ENCODE results near the gene HSD11B1.

Gene HSD11B1

DNA sequence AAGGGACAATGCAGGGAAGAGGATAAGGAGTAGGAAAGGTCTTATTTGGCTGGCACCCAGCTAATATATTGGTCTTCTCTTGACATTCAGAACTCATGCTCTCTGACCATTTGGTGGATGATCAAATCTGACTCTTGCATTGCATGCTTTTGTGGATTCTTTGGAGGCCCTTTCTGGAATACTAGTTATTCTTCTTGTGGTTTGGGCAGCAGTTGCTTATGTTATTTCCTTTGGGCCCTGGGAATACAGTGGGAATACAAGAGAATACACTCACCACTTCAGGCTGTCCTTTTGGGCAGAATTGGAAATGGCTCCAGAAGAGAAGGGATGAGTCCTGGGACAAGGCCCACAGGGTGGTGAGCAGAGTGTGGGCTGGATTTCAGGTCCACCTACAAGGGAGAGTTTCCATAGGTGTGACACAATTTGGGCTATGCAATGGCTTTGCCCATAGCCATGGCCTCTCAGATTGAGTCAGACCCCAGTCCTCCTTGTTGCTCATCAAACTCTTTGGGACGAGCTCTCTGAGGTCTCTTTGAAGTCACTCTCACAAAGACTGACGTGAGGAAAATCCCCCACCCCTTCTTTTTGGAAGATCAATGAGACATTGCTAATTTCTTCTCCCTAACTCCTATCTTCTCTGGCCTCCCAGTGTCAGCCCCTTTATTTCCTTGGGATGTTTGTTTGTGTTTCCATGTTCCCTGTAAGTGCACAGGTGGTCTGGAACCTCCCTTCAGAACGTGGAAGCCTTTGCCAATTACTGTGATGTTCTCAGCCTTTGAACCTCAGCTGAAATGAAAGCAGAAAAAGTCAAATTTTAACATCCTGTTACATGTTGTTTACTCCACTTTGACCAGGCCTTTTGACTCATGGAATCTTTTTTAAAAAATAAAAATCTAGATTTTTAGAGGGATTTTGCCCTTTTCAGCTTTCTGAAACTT lies 19.4 kb downstream of the HSD11B1 start:
- in situ Hi-C loops (cut with HindIII; ENCODE audit: low sequenced_read_pairs) = no loop called here

DNA sequence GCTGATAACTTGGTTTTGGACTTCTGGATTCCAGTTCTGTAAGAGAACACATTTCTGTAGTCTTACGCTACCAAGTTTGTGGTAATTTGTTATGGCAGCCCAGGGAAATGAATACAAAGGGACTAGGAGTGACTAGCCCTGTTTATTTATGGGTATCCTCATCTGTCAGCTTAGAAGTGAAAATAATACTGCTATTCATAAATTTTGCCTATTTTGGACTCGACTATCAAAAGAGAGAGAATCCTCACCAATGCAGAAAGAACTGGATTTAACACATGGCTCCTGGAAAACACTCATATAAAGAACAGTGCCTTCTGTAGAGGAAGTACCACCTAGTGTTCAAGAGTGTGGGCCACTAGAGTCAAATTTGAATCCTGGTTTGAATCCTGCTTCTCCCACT lies 22.6 kb downstream of the HSD11B1 start:
- in situ Hi-C loops (cut with HindIII; ENCODE audit: low sequenced_read_pairs) = no loop called here

DNA sequence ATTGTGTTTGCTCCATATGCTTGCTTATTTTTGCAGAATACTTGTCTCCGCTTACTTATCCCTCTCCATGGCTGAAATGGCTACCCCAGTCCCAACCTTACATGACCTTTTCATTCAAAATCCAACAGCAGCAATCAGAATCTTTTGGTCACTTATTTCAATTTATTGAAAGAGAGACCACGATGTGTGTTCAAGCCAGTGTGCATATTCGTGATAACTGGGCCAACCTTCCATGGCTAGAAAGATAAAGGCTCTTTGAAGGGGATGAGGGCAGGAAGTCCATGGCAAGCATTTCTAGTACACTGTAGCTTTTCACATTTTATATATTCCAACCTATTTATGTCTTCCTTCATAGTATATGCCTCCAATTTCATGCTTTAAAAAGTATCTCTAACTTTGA lies 23.1 kb downstream of the HSD11B1 start:
- in situ Hi-C loops (cut with HindIII; ENCODE audit: low sequenced_read_pairs) = no loop called here

DNA sequence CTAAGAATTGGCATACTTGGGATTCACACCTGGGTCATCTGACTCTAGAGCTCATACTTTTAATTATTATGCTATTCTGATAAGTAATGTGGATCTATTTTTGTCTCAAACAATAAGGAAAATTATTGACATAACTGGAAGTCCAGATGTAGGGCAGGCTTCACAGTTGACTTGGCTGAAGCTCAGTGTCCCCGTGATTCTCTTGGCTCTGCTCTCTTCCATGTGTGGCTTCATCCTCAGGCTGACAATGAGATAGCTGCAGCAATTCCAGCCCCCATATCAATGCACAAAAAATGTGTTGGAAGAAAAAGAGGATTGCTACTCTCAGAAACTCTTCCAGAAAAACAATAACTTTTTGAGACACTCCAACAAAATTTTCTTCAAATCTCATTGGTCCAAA lies 23.8 kb downstream of the HSD11B1 start:
- in situ Hi-C loops (cut with HindIII; ENCODE audit: low sequenced_read_pairs) = no loop called here

DNA sequence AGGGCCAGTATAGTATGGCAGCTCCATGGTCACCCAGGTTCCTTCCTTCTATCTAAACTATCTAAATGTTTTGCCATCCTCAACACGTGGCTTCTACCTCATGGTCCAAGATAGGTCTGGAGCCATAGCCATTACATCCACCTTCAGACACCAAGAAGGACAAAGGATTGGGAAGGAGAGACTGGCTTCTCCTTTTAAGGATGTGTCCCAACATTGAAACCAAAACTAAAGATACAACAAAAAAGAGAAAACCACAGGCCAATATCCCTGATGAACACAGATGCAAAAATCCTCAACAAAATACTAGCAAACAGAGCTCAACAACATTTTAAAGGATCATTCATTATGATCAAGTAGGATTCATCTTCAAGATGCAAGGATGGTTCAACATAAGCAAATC lies 24.8 kb downstream of the HSD11B1 start:
- in situ Hi-C loops (cut with HindIII; ENCODE audit: low sequenced_read_pairs) = no loop called here

DNA sequence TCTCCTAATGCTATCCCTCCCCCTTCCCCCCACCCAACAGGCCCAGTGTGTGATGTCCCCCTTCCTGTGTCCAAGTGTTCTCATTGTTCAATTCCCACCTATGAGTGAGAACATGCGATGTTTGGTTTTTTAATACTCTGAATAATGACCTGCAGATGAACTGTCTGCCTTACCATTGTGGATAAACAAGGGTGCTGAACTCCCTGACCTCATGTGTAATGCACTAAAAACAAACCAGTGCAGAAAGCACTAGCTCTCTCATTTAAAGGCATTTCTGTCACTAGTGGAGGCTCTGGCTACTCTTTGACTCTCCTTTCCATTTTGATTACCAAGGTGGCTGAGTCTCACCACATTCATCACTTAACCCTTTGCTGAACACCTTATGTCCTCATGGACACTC lies 28.1 kb downstream of the HSD11B1 start:
- in situ Hi-C loops (cut with HindIII; ENCODE audit: low sequenced_read_pairs) = no loop called here

DNA sequence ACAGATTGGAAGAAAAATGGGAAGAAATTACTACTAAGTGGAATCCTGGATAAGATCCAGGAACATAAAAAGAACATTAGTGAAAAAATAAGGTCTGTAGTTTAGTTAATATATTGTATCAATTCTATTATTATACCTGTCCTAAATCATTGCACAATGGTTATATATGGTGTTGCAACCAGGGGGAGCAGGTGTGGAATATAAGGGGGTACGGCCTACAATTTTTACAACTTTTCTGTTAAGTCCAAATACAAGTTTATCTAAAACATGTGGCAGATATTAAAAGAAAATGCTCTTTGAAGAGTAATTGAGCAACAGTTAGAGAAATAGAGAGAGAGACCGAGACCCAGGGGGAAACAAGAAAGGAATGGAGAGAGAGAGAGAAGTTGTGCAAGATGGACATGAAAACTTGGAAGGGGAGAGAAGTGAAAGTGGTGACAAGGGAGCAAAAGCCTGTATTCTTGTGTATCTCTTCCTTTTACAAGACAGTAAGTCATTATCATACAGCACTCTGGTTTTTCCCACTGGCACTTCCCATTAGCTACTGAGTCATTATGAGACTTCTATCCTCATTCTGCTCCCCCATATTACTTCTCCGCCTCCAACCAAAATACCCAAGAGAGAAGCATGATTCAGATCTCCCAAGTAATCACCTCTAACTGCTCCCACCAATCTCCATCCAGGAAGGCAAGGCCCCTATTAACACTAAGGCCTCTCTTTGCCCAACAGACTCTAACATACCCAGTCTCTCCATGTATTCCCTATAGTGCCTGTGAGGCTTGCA lies 29.0 kb downstream of the HSD11B1 start:
- in situ Hi-C loops (cut with HindIII; ENCODE audit: low sequenced_read_pairs) = no loop called here

DNA sequence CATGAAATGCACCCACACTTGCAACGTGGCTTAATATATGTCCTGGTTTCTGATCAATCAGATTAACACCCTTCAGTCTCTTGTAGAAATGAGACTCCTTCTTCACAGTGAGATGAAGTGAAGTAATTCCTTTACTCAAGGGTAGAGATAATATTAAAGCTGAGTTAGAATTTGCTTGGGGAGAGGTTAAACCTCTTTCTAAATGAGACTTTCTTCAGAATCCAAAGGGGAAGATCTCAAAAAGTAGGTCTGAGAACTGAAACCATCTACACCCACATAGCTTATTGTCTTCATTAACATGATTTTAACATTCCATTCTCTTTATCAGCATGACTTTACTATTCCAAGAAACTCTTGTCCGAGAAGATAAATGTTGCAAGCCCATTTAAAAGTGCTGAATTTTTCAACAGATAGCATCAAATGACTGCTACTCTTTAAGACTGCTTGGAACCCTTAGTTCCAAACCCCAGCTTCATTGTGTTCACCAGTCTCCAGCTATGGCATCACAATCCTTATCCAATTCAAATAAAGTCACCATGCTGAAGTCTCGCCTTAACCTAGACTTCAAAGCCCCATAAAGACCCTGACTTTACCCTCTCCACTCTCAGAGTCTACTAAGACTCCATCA lies 32.0 kb downstream of the HSD11B1 start:
- in situ Hi-C loops (cut with HindIII; ENCODE audit: low sequenced_read_pairs) = no loop called here

DNA sequence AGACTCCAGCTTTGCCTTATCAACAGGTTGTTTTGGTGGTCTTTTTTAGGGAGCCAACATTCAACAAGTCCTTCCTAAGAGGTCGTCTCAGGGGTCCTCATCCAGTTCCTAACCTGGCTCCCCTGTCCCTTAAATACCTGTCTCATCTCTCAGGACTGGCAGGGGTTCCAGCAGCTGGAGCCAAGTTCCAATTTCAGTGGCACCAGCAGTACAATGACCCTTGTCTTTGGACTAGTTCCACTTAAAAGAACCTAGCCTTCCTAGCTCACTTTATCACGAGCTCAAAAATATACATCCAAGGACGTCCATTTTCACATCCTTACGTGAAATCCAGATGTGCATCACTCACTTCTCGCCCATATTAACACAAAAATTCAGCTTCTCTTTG lies 32.5 kb downstream of the HSD11B1 start:
- in situ Hi-C loops (cut with HindIII; ENCODE audit: low sequenced_read_pairs) = no loop called here

DNA sequence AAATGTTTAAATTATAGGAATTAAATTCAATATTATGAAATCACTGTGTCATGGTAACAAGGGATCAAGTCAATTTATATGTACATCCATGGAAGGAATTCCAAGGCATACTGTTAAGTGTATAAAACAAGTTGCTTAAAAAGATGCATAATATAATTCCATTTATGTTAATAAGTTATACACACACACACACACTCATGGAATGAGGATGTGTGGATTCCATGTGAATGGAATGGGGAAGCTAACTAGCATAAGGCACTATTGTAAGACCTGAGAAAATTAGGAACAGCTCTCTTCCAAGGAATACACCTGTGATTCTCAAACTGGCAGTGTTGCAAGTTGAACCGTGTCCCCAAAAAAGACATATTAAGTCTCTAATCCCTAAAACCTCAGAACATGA lies 33.6 kb downstream of the HSD11B1 start:
- in situ Hi-C loops (cut with HindIII; ENCODE audit: low sequenced_read_pairs) = no loop called here

DNA sequence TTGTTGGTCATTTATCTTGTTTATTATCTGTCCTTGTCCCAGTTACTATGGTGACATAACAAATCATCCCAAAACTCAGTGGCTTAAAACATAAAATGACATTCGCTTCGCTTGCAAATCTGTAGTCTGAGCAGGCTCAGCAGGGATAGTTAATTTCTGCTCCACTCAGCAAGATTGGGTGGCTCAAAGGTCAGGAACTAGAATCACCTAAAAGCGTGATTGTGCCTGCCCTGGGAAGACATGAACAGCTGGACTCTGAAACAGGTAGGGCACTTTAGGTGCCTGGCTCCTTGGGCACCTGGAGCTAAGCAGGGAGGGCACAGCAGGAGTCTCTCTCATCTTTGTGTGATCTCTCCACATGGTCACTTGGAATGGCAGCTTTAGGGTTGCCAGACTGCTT lies 36.5 kb downstream of the HSD11B1 start:
- in situ Hi-C loops (cut with HindIII; ENCODE audit: low sequenced_read_pairs) = no loop called here

DNA sequence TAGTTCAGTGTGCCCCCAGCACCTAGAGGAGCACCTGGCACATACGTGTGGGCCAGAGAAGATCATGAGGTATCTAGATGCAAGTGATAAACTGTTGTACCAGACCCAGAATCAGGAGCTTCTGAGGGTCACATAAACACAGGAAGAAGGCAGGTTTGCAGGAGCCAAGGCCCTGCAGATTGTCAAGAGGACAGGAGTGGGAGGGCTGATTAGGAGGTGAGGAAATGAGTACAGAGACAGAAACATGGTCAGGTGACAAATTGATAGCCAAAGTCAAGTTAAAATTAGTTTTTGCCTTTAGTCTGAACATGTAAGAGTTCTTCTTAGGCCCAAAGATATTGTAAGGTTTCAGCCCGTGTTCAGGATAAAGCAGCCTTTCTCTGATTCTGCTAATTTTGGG lies 37.2 kb downstream of the HSD11B1 start:
- in situ Hi-C loops (cut with HindIII; ENCODE audit: low sequenced_read_pairs) = no loop called here

DNA sequence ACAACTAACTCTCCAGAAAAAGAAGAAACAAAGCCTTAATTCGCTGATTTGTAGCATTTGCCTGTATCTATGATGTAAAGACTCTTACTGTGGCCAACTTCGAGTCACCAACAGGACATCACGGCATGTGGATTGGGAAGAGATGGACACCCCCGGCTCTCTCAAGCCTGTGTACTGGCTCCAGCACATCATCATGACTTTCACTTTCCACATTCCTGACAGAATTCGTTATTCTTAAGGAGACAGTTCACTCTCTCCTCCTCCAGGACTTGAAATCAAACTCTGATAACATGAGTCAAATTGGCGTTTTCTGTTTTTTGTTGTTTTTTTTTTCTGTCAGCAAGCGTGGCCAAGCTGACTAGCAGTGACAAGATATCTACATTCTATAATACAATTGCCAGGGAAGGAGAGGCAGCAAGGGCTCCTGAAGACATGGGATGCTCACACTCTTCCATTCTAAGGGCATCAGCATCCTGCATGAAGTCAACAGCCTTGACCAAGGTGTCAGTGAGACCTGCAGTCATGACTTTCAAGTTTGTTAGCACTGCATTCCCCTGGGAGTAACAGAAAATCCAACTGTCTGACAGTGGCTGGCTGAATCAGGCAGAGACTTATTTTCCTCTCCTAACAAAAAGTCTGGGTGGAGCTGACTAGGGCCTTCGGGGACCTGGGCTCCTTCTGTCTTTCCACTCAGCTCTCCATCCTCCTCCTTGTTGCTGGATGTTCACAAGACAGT lies 37.9 kb downstream of the HSD11B1 start:
- in situ Hi-C loops (cut with HindIII; ENCODE audit: low sequenced_read_pairs) = no loop called here

DNA sequence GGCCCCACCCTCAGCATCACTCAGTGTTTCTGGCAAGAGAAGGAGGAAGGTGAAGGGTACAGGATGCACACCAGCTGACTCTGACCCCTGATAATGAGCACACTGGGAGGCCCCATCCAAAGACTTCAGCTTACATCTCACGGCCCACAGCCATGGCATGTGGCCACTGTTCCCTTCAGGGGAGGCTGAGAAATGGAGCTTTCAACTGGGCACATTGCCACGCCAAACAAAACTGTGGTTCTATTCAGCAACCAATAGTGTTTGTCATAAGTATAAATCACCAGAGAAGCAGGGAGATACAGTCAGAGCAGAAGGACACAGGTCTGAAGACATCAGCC lies 38.5 kb downstream of the HSD11B1 start:
- in situ Hi-C loops (cut with HindIII; ENCODE audit: low sequenced_read_pairs) = no loop called here

DNA sequence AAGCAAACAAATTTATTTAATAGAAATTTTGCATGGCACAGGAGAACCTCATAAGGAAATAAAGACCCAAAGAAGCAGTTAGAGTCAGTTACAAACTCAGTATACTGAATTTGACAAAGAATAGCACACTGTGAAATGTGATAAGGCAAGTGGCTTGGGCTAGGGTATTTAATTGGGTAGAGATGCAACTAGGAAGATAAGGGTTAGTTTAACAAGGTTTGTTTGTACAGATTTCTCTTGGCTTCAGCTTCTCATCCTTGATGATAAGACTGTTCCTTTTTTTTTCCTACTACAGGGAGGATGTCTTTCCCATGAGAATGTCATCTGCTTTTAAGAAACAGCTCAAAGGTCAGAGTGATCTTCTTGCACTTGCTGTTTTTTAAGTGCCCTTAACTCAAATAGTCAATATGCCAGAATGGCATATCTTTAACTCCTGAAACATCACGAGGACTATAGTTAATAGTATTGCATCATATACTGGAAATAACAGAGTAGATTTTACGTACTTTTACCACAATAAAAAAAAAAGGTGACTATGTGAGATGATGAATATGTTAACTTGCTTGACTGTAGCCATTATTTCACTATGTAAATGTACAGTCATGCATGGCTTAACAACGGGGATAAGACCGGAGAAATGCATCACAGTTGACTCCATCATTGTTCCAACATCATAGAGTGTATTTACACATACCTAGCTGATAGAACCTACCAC lies 42.0 kb downstream of the HSD11B1 start:
- in situ Hi-C loops (cut with HindIII; ENCODE audit: low sequenced_read_pairs) = no loop called here

DNA sequence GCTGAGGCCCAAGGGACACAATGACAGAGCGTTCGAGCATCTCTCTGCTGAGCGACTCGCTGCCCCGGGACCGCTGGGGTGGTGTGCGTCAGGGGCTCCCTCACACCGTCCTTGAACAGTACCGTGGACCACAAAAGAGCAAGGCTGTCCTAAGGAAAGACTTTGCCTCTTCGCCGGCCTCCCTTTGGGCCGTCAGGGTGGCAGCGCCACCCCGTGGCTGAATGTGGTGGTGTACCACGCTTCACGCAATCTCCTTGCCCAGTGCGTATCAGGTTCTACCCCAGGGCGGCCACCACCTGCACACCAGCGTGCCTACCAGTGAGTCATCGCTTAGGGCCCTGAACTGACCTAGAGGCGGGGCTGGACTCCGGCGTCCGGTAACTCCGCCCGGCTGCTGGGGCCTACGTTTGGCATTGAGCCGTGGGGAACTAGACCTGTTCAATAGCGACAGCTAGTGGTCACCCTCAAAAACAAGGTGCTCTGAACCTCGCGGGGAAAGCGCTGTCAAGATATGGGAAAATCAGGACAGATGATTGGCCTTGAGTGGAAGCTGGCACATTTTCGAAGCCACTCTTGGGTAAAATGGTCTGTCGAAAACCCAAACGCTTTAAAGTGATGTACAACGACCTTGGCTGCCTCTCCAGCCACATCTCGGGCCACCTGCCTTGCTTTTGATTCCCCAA lies 43.1 kb downstream of the HSD11B1 start:
- in situ Hi-C loops (cut with HindIII; ENCODE audit: low sequenced_read_pairs) = no loop called here

DNA sequence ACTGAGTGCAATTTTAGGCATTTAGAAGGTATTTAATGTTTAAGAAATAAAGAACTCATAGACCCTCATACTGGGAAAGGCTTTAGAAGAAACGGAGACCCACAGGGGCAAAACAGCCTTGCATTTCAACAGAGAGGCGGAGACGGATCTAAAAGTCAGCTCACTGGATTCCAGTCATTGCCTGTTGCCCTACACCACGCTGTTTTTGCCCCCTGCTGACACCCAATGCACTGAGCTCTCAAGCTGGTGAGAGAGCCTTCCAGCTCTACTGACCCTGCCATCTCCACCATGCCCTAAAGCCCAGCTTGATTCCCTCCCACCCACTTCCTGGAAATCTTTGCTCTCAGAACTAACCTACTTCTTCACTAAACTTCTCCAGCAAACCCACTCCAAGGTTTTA lies 44.0 kb downstream of the HSD11B1 start:
- in situ Hi-C loops (cut with HindIII; ENCODE audit: low sequenced_read_pairs) = no loop called here

DNA sequence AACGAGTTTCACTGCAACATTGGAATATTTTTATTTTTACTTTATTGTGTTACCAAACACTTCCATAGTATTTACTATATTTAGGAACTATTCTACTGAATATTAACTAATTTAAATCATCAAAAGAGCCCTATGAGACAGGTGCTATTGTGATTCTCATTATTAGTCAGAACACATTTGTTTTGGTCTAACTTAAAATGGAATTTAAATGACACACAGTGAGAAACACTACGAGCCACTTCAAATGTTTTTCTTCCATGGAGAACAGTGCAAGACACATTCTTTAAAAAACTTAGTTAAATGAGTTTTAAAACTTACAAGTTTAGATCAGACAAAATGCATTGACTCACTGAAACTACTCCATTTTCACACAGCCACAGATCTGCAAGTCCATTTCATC lies 44.6 kb downstream of the HSD11B1 start:
- in situ Hi-C loops (cut with HindIII; ENCODE audit: low sequenced_read_pairs) = no loop called here

DNA sequence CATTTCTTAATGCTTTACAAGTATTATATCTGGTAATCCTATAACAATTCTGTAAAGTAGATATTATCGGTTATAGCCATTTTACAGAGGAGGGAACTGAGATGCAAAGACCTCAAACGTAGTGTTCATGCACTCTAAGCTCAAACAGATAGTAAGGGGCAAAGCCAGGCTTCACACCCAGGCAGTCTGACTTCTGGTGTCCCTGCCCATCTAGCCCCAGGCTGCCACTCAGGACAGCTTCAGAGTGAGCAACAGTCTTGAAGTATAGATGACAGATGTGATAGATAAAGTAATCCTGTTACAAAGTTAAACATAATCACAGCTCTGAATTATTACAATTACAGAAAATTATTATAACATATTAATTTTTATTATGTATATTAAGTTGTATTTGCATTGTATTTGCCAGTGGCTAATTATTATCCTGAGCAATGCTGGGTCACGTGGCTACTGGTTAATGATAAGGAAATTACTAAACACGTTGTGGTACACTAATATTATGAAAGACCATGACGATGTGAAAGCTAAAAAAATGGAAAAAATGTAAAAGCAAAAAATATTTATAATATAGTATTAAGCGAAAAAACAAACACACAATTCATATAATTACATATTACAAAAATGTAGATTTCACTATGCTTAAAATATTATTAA lies 45.2 kb downstream of the HSD11B1 start:
- in situ Hi-C loops (cut with HindIII; ENCODE audit: low sequenced_read_pairs) = no loop called here
